Measurements from ENCODE around the gene WDR62. TPM values are rescaled to one million over a fixed set of nuclear protein-coding genes. Genes with fewer than 3 reads are reported as not detected.

The WDR62 gene
- total and polyA plus RNA-seq, 8 donors: 0.12 to 0.49 (median 0.37) TPM

DNA sequence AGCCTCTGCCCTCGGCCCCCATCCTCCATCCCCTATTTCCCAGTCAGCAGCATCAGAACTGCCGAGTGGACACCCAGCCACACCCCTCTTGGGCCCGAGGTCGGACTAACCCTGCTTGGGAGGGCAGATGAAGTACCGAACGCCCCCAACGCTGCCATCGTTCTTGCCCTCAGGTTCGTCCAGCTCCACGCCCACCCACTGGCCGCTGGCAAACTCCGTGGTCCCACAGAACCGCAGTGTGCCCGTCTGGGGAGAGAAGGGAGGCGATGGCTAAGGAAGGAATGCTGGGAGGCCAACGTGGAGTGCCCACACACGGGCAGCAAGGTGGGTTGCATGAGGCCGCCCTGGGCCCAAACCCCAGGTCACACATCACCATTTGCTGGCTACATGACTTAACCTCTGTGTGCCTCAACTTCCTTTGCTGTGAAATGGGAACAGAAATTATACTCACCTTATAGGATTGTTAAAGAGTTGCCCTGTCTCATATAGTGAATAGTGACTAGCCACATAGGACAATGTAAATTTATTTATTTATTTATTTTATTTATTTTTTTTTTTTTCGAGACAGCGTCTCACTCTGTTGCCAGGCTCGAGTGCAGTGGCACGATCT, 35.5 kb upstream of the WDR62 start:
- no peak for DNase-seq
- no peaks in the 10 kb centered on the region for H3K27me3 ChIP-seq
- TF ChIP-seq CTCF (IDR thresholded peaks at IDR 0.05): no peak
- FAIRE-seq: no peak
- no peaks in the 10 kb centered on the region for H3K9me3 ChIP-seq
- no peak overlapping the region for H3K27ac ChIP-seq
- no peak overlapping the region for H3K4me3 ChIP-seq
- H3K4me1 ChIP-seq: no peaks in the 10 kb centered on the region
- intact Hi-C loops (cut with DNase I): no loop called here
- 88 to 93% methylated on average over 21 to 22 of the region's 22 CpGs for WGBS, 2 donors
- no peak for ATAC-seq
- H3K36me3 ChIP-seq: no peaks in the 10 kb centered on the region

DNA sequence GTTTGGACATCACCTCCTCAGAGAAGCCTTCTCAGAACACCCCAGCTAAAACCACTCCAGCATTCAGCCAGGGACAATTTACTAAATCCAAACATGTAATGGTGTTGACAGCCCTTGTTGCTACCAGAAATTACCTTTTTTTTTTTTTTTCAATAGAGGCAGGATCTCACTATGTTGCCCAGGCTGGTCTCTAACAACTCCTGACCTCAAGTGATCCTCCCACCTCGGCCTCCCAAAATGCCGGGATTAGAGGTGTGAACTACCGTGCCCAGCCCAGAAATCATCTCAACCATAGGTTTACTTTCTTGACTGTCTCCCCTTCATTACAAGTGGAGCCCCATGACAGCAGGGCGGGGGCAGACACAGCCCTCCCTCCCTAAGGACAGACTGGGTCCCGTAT, 31.3 kb upstream of the WDR62 start:
- no peaks in the 10 kb centered on the region for H3K4me1 ChIP-seq
- 91 to 98% methylated on average over 5 of the region's 5 CpGs for WGBS, 2 donors
- H3K27me3 ChIP-seq: no peaks in the 10 kb centered on the region
- no peak overlapping the region for H3K4me3 ChIP-seq
- no peak for TF ChIP-seq CTCF (IDR thresholded peaks at IDR 0.05)
- DNase-seq (no peak), ATAC-seq (no peak), FAIRE-seq (no peak)
- H3K36me3 ChIP-seq: no peaks in the 10 kb centered on the region
- intact Hi-C loops (cut with DNase I): no loop called here
- H3K27ac ChIP-seq: no peak overlapping the region
- no peaks in the 10 kb centered on the region for H3K9me3 ChIP-seq

DNA sequence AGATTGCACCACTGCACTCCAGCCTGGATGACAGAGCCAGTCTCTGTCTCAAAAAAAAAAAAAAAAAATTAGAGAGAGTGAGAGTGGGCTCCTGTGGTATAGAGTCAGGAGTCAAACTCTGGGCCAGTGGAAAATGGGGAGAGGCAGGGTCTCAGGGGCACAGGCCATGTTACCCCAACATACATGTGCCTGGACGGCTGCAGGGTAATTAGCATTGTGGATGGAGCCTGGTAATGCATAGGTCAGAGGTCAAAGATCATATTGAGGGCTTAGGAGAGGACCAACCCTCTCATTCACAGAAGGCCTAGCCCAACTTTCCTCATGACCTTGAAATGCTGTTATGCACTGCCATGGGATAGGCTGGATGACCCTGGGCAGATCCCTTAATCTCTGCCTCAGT, 29.2 kb upstream of the WDR62 start:
- no peaks in the 10 kb centered on the region for H3K9me3 ChIP-seq
- FAIRE-seq (no peak), DNase-seq (no peak), ATAC-seq (no peak)
- H3K4me3 ChIP-seq: no peak overlapping the region
- no peak overlapping the region for H3K27ac ChIP-seq
- 56 to 72% methylated on average over 1 of the region's 1 CpG for WGBS, 2 donors
- H3K27me3 ChIP-seq: no peaks in the 10 kb centered on the region
- no peaks in the 10 kb centered on the region for H3K36me3 ChIP-seq
- H3K4me1 ChIP-seq: no peaks in the 10 kb centered on the region
- TF ChIP-seq CTCF (IDR thresholded peaks at IDR 0.05): no peak
- intact Hi-C loops (cut with DNase I): no loop called here

DNA sequence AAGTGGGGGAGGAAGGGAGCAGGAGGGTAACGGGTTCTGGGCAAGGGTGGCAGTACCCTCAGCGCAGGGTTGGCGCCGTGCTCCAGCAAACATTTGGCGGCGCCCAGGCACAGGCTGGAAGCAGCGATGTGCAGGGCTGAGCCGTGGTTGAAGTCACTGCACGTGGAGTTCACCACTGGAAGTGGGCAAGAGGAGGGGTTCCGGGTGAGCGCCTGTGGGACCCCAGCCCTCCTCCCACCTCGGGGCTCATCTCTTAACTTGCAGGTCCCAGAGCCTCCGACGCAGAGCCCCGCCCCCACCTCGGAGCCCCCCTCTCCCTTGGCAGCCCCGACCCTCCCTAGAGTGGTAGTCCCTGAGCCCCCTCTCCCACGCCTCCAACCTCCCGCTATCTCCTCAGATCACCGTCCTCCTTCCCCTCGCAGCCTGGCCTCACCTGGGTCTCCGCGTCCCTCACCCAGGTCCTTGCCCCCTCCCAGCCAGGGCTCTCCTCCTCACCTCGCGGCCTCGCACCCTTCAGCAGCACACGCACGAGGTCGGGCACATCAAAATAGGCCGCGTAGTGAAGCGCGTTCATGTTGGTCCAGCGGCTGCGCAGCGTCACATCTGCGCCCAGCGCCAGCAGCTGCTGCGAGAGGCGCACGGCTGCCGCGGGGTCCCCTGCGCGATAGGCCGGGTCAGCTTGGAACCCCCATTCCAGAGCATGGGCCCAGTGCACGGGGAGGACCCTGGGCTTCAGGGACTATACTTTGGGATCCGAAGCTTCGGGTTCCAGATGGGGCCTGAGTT, 28.4 kb upstream of the WDR62 start:
- Histone ChIP-seq H3K9me3 (no peaks in the 10 kb centered on the region), H3K36me3 (no peaks in the 10 kb centered on the region), H3K27me3 (no peaks in the 10 kb centered on the region), H3K4me3 (no peak overlapping the region), H3K27ac (no peak overlapping the region), H3K4me1 (no peaks in the 10 kb centered on the region)
- ATAC-seq (no peak), DNase-seq (no peak), FAIRE-seq (no peak)
- TF ChIP-seq CTCF (IDR thresholded peaks at IDR 0.05): no peak
- intact Hi-C loops (cut with DNase I): no loop called here
- WGBS, 2 donors: 92 to 94% methylated on average over 48 to 49 of the region's 49 CpGs

GRCh38 chr19:36027696-36028095, 27.0 kb upstream of the WDR62 start:
- no peaks in the 10 kb centered on the region for H3K27me3 ChIP-seq
- H3K4me3 ChIP-seq: no peak overlapping the region
- intact Hi-C loops (cut with DNase I): no loop called here
- 91 to 92% methylated on average over 6 of the region's 6 CpGs for WGBS, 2 donors
- no peaks in the 10 kb centered on the region for H3K36me3 ChIP-seq
- FAIRE-seq: no peak
- DNase-seq: no peak
- no peak overlapping the region for H3K27ac ChIP-seq
- no peaks in the 10 kb centered on the region for H3K9me3 ChIP-seq
- no peaks in the 10 kb centered on the region for H3K4me1 ChIP-seq
- ATAC-seq: no peak
- TF ChIP-seq CTCF (IDR thresholded peaks at IDR 0.05): no peak

All from pancreas (tissue), 10 donors.